ENCODE results near the gene HECTD3.
"Not testable (repeated sequence)": the region's sequence is repeated elsewhere in the genome, so short reads cannot be mapped to it uniquely, and the experiment has no call there.

The HECTD3 gene

GRCh38 chr1:45013551-45014209 is 2.6 kb upstream of the HECTD3 start:
- DNase-seq, result no peak

- peak; percentile 65 to 71 for DNase-seq
Observed at GRCh38 chr1:45012639-45013278, 1.6 kb upstream of the HECTD3 start.

GRCh38 chr1:45011837-45012638 is 914 bp upstream of the HECTD3 start, which contains the start of gene UROD:
TSS of gene UROD (plus strand) at chr1:45012254. CDS start at chr1:45012266, 12 bp downstream.
- peak; percentile 98 for DNase-seq

GRCh38 chr1:45009956-45010854 is 919 bp downstream of the HECTD3 start:
- no peak for DNase-seq

- DNase-seq, result no peak
Observed at GRCh38 chr1:45009296-45009865, 1.7 kb downstream of the HECTD3 start.

GRCh38 chr1:45008516-45008915 is 2.6 kb downstream of the HECTD3 start:
- no peak for DNase-seq

- DNase-seq, result no peak
Observed at GRCh38 chr1:45008076-45008475, 3.0 kb downstream of the HECTD3 start.

- no peak for DNase-seq
Observed at GRCh38 chr1:45007311-45007710, 3.8 kb downstream of the HECTD3 start.

- no peak for DNase-seq
Observed at GRCh38 chr1:45005761-45006160, 5.4 kb downstream of the HECTD3 start.

GRCh38 chr1:45004281-45004920 is 6.7 kb downstream of the HECTD3 start:
- no peak for DNase-seq

- DNase-seq, result no peak
Observed at GRCh38 chr1:45003741-45004140, 7.4 kb downstream of the HECTD3 start.

- no peak for DNase-seq
Observed at GRCh38 chr1:45002650-45003645, 8.2 kb downstream of the HECTD3 start.

- DNase-seq, result not testable (repeated sequence)
Observed at GRCh38 chr1:45001576-45001975, 9.5 kb downstream of the HECTD3 start.

GRCh38 chr1:45001011-45001481 is 10.1 kb downstream of the HECTD3 start:
- peak in 1 of 2 experiments; percentile 15 for DNase-seq

- no peak for DNase-seq
Observed at GRCh38 chr1:44999232-44999631, 11.9 kb downstream of the HECTD3 start.

GRCh38 chr1:44995467-44996238 is 15.5 kb downstream of the HECTD3 start:
- no peak for DNase-seq

- no peak for DNase-seq
Observed at GRCh38 chr1:44994309-44994898, 16.7 kb downstream of the HECTD3 start.

- DNase-seq, result no peak
Observed at GRCh38 chr1:44988531-44989156, 22.5 kb downstream of the HECTD3 start.
